ENCODE data around the gene CCDC27.

GRCh38 chr1:3774276-3774945, 22.2 kb downstream of the CCDC27 start:
- no peak for TF ChIP-seq BHLHE40 (IDR thresholded peaks at IDR 0.05; ENCODE audit: borderline replicate concordance)
- TF ChIP-seq ARNT (IDR thresholded peaks at IDR 0.05), result no peak
- TF ChIP-seq SP1 (IDR thresholded peaks at IDR 0.05), result no peak
- TF ChIP-seq SUZ12 (IDR thresholded peaks at IDR 0.05), result no peak
- TF ChIP-seq FOXM1 (IDR thresholded peaks at IDR 0.05; ENCODE audit: borderline replicate concordance), result no peak
- no peak for TF ChIP-seq CTBP1 (IDR thresholded peaks at IDR 0.05; ENCODE audit: borderline replicate concordance)
- TF ChIP-seq ZNF384 (IDR thresholded peaks at IDR 0.05), result no peak
